ENCODE results near the gene PLPP3.

- no peak for TF ChIP-seq POLR2A (IDR thresholded peaks at IDR 0.05)
- TF ChIP-seq, protein P1, sequence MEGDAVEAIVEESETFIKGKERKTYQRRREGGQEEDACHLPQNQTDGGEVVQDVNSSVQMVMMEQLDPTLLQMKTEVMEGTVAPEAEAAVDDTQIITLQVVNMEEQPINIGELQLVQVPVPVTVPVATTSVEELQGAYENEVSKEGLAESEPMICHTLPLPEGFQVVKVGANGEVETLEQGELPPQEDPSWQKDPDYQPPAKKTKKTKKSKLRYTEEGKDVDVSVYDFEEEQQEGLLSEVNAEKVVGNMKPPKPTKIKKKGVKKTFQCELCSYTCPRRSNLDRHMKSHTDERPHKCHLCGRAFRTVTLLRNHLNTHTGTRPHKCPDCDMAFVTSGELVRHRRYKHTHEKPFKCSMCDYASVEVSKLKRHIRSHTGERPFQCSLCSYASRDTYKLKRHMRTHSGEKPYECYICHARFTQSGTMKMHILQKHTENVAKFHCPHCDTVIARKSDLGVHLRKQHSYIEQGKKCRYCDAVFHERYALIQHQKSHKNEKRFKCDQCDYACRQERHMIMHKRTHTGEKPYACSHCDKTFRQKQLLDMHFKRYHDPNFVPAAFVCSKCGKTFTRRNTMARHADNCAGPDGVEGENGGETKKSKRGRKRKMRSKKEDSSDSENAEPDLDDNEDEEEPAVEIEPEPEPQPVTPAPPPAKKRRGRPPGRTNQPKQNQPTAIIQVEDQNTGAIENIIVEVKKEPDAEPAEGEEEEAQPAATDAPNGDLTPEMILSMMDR (IDR thresholded peaks at IDR 0.05), result no peak
These were observed 8.4 kb downstream of the PLPP3 start for GRCh38 chr1:56570924-56571372.

Measured in prostate gland (tissue), 2 donors.